GM19452 (cell line): Measurements from ENCODE around the gene FAM20C.
"Not testable (repeated sequence)": the region's sequence is repeated elsewhere in the genome, so short reads cannot be mapped to it uniquely, and the experiment has no call there.

Source experiments
- ATAC-seq: cut with Tn5 transposase; IDR thresholded peaks from one replicate; pipeline ENCODE4 v1.9.1; 2021; ENCODE audit not compliant: unreplicated experiment

Gene FAM20C

GRCh38 chr7:240887-241421 lies 48.6 kb downstream of the FAM20C start:
- ATAC-seq: no peak

- no peak for ATAC-seq
These were observed 49.1 kb downstream of the FAM20C start for GRCh38 chr7:241513-241912.

GRCh38 chr7:242826-243579 lies 50.6 kb downstream of the FAM20C start:
- not testable (repeated sequence) for ATAC-seq

- ATAC-seq: not testable (repeated sequence)
These were observed 51.2 kb downstream of the FAM20C start for GRCh38 chr7:243580-243978.

- ATAC-seq: no peak
These were observed 52.6 kb downstream of the FAM20C start for GRCh38 chr7:244974-245373.

GRCh38 chr7:245574-246295 lies 53.4 kb downstream of the FAM20C start:
- ATAC-seq: no peak

- no peak for ATAC-seq
These were observed 54.1 kb downstream of the FAM20C start for GRCh38 chr7:246451-246850.

GRCh38 chr7:247181-247580 lies 54.8 kb downstream of the FAM20C start:
- ATAC-seq: no peak

- ATAC-seq: no peak
These were observed 55.3 kb downstream of the FAM20C start for GRCh38 chr7:247636-248035.

GRCh38 chr7:248732-249435 lies 56.5 kb downstream of the FAM20C start:
- ATAC-seq: no peak

GRCh38 chr7:249989-250388 lies 57.6 kb downstream of the FAM20C start:
- no peak for ATAC-seq

- ATAC-seq: no peak
These were observed 58.2 kb downstream of the FAM20C start for GRCh38 chr7:250523-250922.

- ATAC-seq: no peak
These were observed 58.6 kb downstream of the FAM20C start for GRCh38 chr7:251005-251404.

- no peak for ATAC-seq
These were observed 59.2 kb downstream of the FAM20C start for GRCh38 chr7:251446-252175.

- ATAC-seq: no peak
These were observed 60.0 kb downstream of the FAM20C start for GRCh38 chr7:252216-252965.

- no peak for ATAC-seq
These were observed 60.6 kb downstream of the FAM20C start for GRCh38 chr7:252981-253380.

- no peak for ATAC-seq
These were observed 61.4 kb downstream of the FAM20C start for GRCh38 chr7:253581-254336.

GRCh38 chr7:254337-255037 lies 62.1 kb downstream of the FAM20C start:
- no peak for ATAC-seq

- ATAC-seq: no peak
These were observed 62.7 kb downstream of the FAM20C start for GRCh38 chr7:255038-255435.
